ENCODE results near the gene RPH3AL. TPM values are rescaled to one million over a fixed set of nuclear protein-coding genes. Genes with fewer than 3 reads are reported as not detected.

Gene RPH3AL
- total and polyA plus RNA-seq, 10 of the 15 experiments (the other 5 are each of a cell fraction or from before 2014, with no cell fraction given), result 0.04 to 1.2 (median 0.47) TPM; not detected in 2

DNA sequence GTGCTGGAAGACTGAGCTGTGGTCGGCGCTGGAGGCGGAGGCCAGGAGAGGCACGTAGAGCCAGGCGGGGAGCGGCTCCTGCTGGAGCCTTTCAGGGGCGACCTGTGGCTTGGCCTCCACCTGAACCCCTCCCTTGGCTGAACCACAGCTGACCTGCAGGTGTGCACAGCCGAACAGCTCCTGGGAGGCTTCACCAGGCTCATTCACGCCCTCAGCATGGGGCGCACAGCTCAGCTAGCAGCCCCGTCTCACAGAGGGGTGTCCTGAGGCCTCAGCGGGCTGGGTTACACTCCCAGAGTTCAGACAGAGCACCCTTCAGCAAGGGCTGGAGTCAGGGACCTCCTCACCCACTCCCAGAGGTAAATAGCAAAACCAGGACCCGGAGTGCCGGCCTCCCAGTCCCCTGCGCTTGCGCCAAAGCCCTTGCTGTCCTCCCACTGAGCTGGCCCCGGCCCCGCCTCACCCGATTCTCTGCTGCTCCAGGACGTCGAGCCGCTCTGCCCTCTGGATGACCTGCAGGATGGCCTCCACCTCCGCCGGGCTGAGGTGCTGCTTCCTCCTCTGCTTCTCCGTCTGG, 31.7 kb downstream of the RPH3AL start:
- Histone ChIP-seq H2AFZ (ENCODE audit: control insufficient read depth, low read depth, low read length) (no peak overlapping the region), H3K27me3 (replicated peaks in 1 of 2; ENCODE audit: control insufficient read depth in 2 of 2, insufficient read depth in 2 of 2, low read length in 1 of 2) (no peaks in the 10 kb centered on the region), H3K36me3 (ENCODE audit: control insufficient read depth in 2 of 2, insufficient read depth in 2 of 2, low read length in 1 of 2) (no peaks in the 10 kb centered on the region), H3K4me2 (ENCODE audit: control insufficient read depth, insufficient read depth) (no peak overlapping the region), H3K27ac (ENCODE audit: control insufficient read depth, insufficient read depth) (no peak overlapping the region), H3K79me2 (ENCODE audit: control insufficient read depth, insufficient read depth, low read length) (no peaks in the 10 kb centered on the region), H3K4me3 (no peak overlapping the region), H3K9me3 (replicated peaks; ENCODE audit: control insufficient read depth, insufficient read depth, low read length) (no peaks in the 10 kb centered on the region; the same call in 2 of the 3 replicates), H4K20me1 (ENCODE audit: control insufficient read depth, insufficient read depth) (no peaks in the 10 kb centered on the region), H3K9ac (ENCODE audit: control insufficient read depth, insufficient read depth, low read length) (no peak overlapping the region), H3K4me1 (ENCODE audit: control insufficient read depth, insufficient read depth, low read length) (no peaks in the 10 kb centered on the region)
- FAIRE-seq (no peak), DNase-seq (ENCODE audit: low read depth, low spot score) (no peak), ATAC-seq (no peak)
- WGBS (ENCODE audit: insufficient coverage, insufficient replicate concordance, low lambda C conversion rate, missing lambda C conversion rate), result 52% methylated on average over 25 of the region's 25 CpGs
- POLR2A ChIA-PET, result no interaction called here
- intact Hi-C loops (cut with micrococcal nuclease; ENCODE audit: unreplicated experiment) (no loop called here), in situ Hi-C loops (cut with MboI) (no loop called here)
- BruUV-seq (replicated peaks), result no TSS peak
- SMC1A ChIA-PET (ENCODE audit: uncharacterized antibody, unreplicated experiment), result no interaction called here
- TF ChIP-seq NR2C2 (IDR thresholded peaks at IDR 0.05; ENCODE audit: borderline replicate concordance, control insufficient read depth, insufficient read length, low read depth), result no peak
- TF ChIP-seq, protein P1, sequence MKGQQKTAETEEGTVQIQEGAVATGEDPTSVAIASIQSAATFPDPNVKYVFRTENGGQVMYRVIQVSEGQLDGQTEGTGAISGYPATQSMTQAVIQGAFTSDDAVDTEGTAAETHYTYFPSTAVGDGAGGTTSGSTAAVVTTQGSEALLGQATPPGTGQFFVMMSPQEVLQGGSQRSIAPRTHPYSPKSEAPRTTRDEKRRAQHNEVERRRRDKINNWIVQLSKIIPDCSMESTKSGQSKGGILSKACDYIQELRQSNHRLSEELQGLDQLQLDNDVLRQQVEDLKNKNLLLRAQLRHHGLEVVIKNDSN (IDR thresholded peaks at IDR 0.05; ENCODE audit: borderline replicate concordance, extremely low read length, insufficient read depth, low read depth, low read length), result no peak
- no peak for TF ChIP-seq CHD4 (IDR thresholded peaks at IDR 0.05)
- TF ChIP-seq E4F1 (IDR thresholded peaks at IDR 0.05; ENCODE audit: borderline replicate concordance, partially characterized antibody), result no peak
- no peak for TF ChIP-seq MYC (IDR thresholded peaks at IDR 0.05; ENCODE audit: insufficient read depth, insufficient read length, insufficient replicate concordance, low read length, severe bottlenecking)
- no peak for TF ChIP-seq FOXM1 (IDR thresholded peaks at IDR 0.05; ENCODE audit: low read depth, low read length)
- TF ChIP-seq RAD51 (IDR thresholded peaks at IDR 0.05), result no peak
- no peak for TF ChIP-seq ZBTB33 (IDR thresholded peaks at IDR 0.05)
- TF ChIP-seq YBX1 (IDR thresholded peaks at IDR 0.05), result no peak
- RAD21 ChIA-PET (ENCODE audit: unreplicated experiment), result no interaction called here
- CTCF ChIA-PET, result interaction anchor here (0.7 kb wide), 1 partner anchor 1837 kb away, joined by 3 read pairs; no protein-coding TSS in a partner anchor
